WTC11 (cell line): ENCODE measurements around the gene GUCA2B. TPM values are rescaled to one million over a fixed set of nuclear protein-coding genes. Genes with fewer than 3 reads are reported as not detected.

Experiments used
- ATAC-seq: fragments of 200-7000 bp; cut with Tn5 transposase; 2 replicates; pipeline ENCODE4 v1.10.0; 2021; ENCODE audit warnings: mild to moderate bottlenecking, moderate library complexity
- Bru-seq: library from RNA; stranded (reverse); fragments of 400-500 nt; gene quantifications from one replicate; lab custom pipeline; 2021; lab: Mats Ljungman, UMichigan
- CTCF ChIA-PET: fragments of 300-600 bp; sonication (Branson Sonifier 250); formaldehyde crosslinking; loops from one replicate; lab custom pipeline; 2021; ENCODE audit warnings: antibody characterized with exemption; lab: Charles Lee
- POLR2A ChIA-PET: fragments of 350-600 bp; sonication (Branson Sonifier 250); formaldehyde crosslinking; loops from one replicate; lab custom pipeline; 2021; ENCODE audit warnings: antibody characterized with exemption; lab: Charles Lee
- DNase-seq: peaks from one replicate; pipeline ENCODE4 v3.0.0; 2021; ENCODE audit warnings: low spot score
- H3K27ac Mint-ChIP-seq: 2 replicates; pipeline ENCODE4 v1.8.0; 2021; ENCODE audit warnings: mixed read lengths
- H3K27me3 Mint-ChIP-seq: 2 replicates; pipeline ENCODE4 v1.8.0; 2021; ENCODE audit warnings: low read depth, mild to moderate bottlenecking, moderate library complexity, mixed read lengths
- H3K36me3 Mint-ChIP-seq: 2 replicates; pipeline ENCODE4 v1.8.0; 2021; ENCODE audit warnings: mixed read lengths
- H3K4me1 Mint-ChIP-seq: 2 replicates; pipeline ENCODE4 v1.8.0; 2022; ENCODE audit warnings: mixed read lengths
- H3K4me3 Mint-ChIP-seq: 2 replicates; pipeline ENCODE4 v1.8.0; 2021; ENCODE audit warnings: mild to moderate bottlenecking, moderate library complexity, mixed read lengths
- H3K9me3 Mint-ChIP-seq: 2 replicates; pipeline ENCODE4 v1.8.0; 2021; ENCODE audit warnings: mixed read lengths
- ATF3 ChIP-seq: sonication (generic); formaldehyde crosslinking; conservative IDR thresholded peaks from 2 replicates; pipeline ENCODE4 v1.8.1; 2022; ENCODE audit warnings: mild to moderate bottlenecking, missing genetic modification reagents
- CBFB ChIP-seq: sonication (generic); formaldehyde crosslinking; IDR thresholded peaks from 2 replicates; pipeline ENCODE4 v1.8.1; 2022; ENCODE audit warnings: mild to moderate bottlenecking, low read depth, missing genetic modification reagents
- CREB1 ChIP-seq: sonication (generic); formaldehyde crosslinking; IDR thresholded peaks from 2 replicates; pipeline ENCODE4 v1.8.0; 2023; ENCODE audit warnings: mild to moderate bottlenecking, missing genetic modification reagents
- E2F1 ChIP-seq: sonication (generic); formaldehyde crosslinking; IDR thresholded peaks from 2 replicates; pipeline ENCODE4 v1.8.0; 2022; ENCODE audit warnings: mild to moderate bottlenecking, missing genetic modification reagents
- EMX1 ChIP-seq: fragments of 250-450 bp; sonication (Bioruptor Pico); IDR thresholded peaks from 2 replicates; pipeline ENCODE4 v1.8.0; 2021; ENCODE audit warnings: mild to moderate bottlenecking
- FOXJ3 ChIP-seq: sonication (generic); formaldehyde crosslinking; IDR thresholded peaks from 2 replicates; pipeline ENCODE4 v1.9.0; 2021; ENCODE audit warnings: missing genetic modification reagents, mild to moderate bottlenecking, borderline replicate concordance
- FOXP1 ChIP-seq: sonication (generic); formaldehyde crosslinking; IDR thresholded peaks from 2 replicates; pipeline ENCODE4 v1.8.0; 2022; ENCODE audit warnings: missing genetic modification reagents, mild to moderate bottlenecking, moderate library complexity, borderline replicate concordance
- FOXP4 ChIP-seq: sonication (generic); formaldehyde crosslinking; IDR thresholded peaks from 2 replicates; pipeline ENCODE4 v1.8.0; 2022; ENCODE audit warnings: mild to moderate bottlenecking, missing genetic modification reagents
- IRF1 ChIP-seq: sonication (generic); formaldehyde crosslinking; IDR thresholded peaks from 2 replicates; pipeline ENCODE4 v1.8.0; 2023; ENCODE audit warnings: missing genetic modification reagents
- IRF2 ChIP-seq: sonication (generic); formaldehyde crosslinking; IDR thresholded peaks from 2 replicates; pipeline ENCODE4 v1.8.0; 2022; ENCODE audit warnings: low read depth, missing genetic modification reagents, borderline replicate concordance
- KAT7 ChIP-seq: sonication (generic); formaldehyde crosslinking; IDR thresholded peaks from 2 replicates; pipeline ENCODE4 v1.8.1; 2023; ENCODE audit warnings: missing genetic modification reagents, mild to moderate bottlenecking, borderline replicate concordance
- MLX ChIP-seq: sonication (generic); formaldehyde crosslinking; IDR thresholded peaks from 2 replicates; pipeline ENCODE4 v1.8.1; 2023; ENCODE audit warnings: mild to moderate bottlenecking, missing genetic modification reagents, moderate library complexity
- MXD4 ChIP-seq: fragments of 250-450 bp; sonication (Bioruptor Pico); IDR thresholded peaks from 2 replicates; pipeline ENCODE4 v1.8.0; 2021; ENCODE audit warnings: mild to moderate bottlenecking, moderate library complexity, borderline replicate concordance
- MYBL2 ChIP-seq: sonication (generic); formaldehyde crosslinking; IDR thresholded peaks from 2 replicates; pipeline ENCODE4 v1.8.1; 2023; ENCODE audit warnings: mild to moderate bottlenecking, moderate library complexity, missing genetic modification reagents
- NR1H2 ChIP-seq: sonication (generic); formaldehyde crosslinking; IDR thresholded peaks from 2 replicates; pipeline ENCODE4 v1.9.0; 2021; ENCODE audit warnings: mild to moderate bottlenecking, moderate library complexity, missing genetic modification reagents
- PRDM15 ChIP-seq: sonication (generic); formaldehyde crosslinking; IDR thresholded peaks from 2 replicates; pipeline ENCODE4 v1.8.0; 2022; ENCODE audit warnings: missing genetic modification reagents
- RORB ChIP-seq: fragments of 250-450 bp; sonication (Bioruptor Pico); IDR thresholded peaks from 2 replicates; pipeline ENCODE4 v1.9.0; 2021; ENCODE audit warnings: mild to moderate bottlenecking
- SMAD3 ChIP-seq: sonication (generic); formaldehyde crosslinking; IDR thresholded peaks from 2 replicates; pipeline ENCODE4 v1.8.0; 2022; ENCODE audit warnings: missing genetic modification reagents, mild to moderate bottlenecking, borderline replicate concordance
- TP53 ChIP-seq: sonication (generic); formaldehyde crosslinking; IDR thresholded peaks from 2 replicates; pipeline ENCODE4 v1.8.1; 2023; ENCODE audit warnings: mild to moderate bottlenecking, missing genetic modification reagents
- ZBTB21 ChIP-seq: sonication (generic); formaldehyde crosslinking; IDR thresholded peaks from 2 replicates; pipeline ENCODE4 v1.8.1; 2023; ENCODE audit warnings: mild to moderate bottlenecking, missing genetic modification reagents, borderline replicate concordance
- ZBTB43 ChIP-seq: sonication (generic); formaldehyde crosslinking; IDR thresholded peaks from 2 replicates; pipeline ENCODE4 v1.8.1; 2023; ENCODE audit warnings: mild to moderate bottlenecking, missing genetic modification reagents
- ZNF121 ChIP-seq: sonication (generic); formaldehyde crosslinking; IDR thresholded peaks from 2 replicates; pipeline ENCODE4 v1.8.0; 2023; ENCODE audit warnings: missing genetic modification reagents
- ZNF425 ChIP-seq: fragments of 250-450 bp; sonication (Bioruptor Pico); conservative IDR thresholded peaks from 2 replicates; pipeline ENCODE4 v1.9.0; 2021; ENCODE audit warnings: mild to moderate bottlenecking
- ZNF671 ChIP-seq: fragments of 250-450 bp; sonication (Bioruptor Pico); IDR thresholded peaks from 2 replicates; pipeline ENCODE4 v1.8.0; 2021; ENCODE audit warnings: mild to moderate bottlenecking
- long read RNA-seq, 3 experiments: library from RNA in 1 of 3; library from capped mRNA in 1 of 3; library from polyadenylated mRNA in 1 of 3; unstranded in 2 of 3; stranded (forward) in 1 of 3; transcript quantifications; one replicate each; pipeline ENCODE4 v2.0.0, GENCODE V29; 2021
- total RNA-seq: library from RNA; stranded (reverse); gene quantifications from 3 replicates; pipeline ENCODE4 v1.2.3, GENCODE V29; 2021

The GUCA2B gene
- total RNA-seq (not detected in 3 replicates), Bru-seq, nascent RNA (not detected)
- long read RNA-seq, experiment 1, result 0 reads
- long read RNA-seq, experiment 2, result 0 reads
- long read RNA-seq, experiment 3, result 0 reads

GRCh38 chr1:42152907-42153600 lies at the start of gene GUCA2B:
Gene GUCA2B, plus strand, starts transcription at chr1:42153410. Its CDS starts 41 bp downstream, at chr1:42153451.
- Mint-ChIP-seq H3K4me3 (no peak within 1 kb of the TSS), H3K4me1 (no peaks in the 10 kb centered on the region), H3K27me3 (no peaks in the 10 kb centered on the region)
- TF ChIP-seq ZBTB21 (CRISPR knock-in tag), result no peak
- no peak for TF ChIP-seq ZBTB43
- no peak for TF ChIP-seq TP53 (CRISPR knock-in tag)
- TF ChIP-seq E2F1, result no peak
- no peak for TF ChIP-seq ZNF671 (CRISPR knock-in tag)
- no peak for TF ChIP-seq FOXP4 (CRISPR knock-in tag)
- TF ChIP-seq ATF3 (CRISPR knock-in tag), result no peak
- TF ChIP-seq PRDM15 (CRISPR knock-in tag), result no peak
- no peak for TF ChIP-seq MYBL2
- no peak for TF ChIP-seq FOXJ3 (CRISPR knock-in tag)
- TF ChIP-seq SMAD3 (CRISPR knock-in tag), result no peak
- TF ChIP-seq MXD4, result no peak
- TF ChIP-seq CBFB (CRISPR knock-in tag), result no peak
- no peak for TF ChIP-seq RORB (CRISPR knock-in tag)
- no peak for TF ChIP-seq EMX1
- no peak for TF ChIP-seq FOXP1
- TF ChIP-seq, all 79 proteins: peak for 0
- CTCF ChIA-PET, result no interaction called here
- Mint-ChIP-seq H3K36me3 (no peaks in the 10 kb centered on the region), H3K9me3 (no peaks in the 10 kb centered on the region; the same call in 1 of the 2 replicates), H3K27ac (no peak within 1 kb of the TSS)
- POLR2A ChIA-PET, result no interaction called here
- no peak for ATAC-seq
- no peak for DNase-seq

GRCh38 chr1:42105025-42105424 lies 48.2 kb upstream of the GUCA2B start:
- CTCF ChIA-PET, result no interaction called here
- POLR2A ChIA-PET, result no interaction called here
- TF ChIP-seq IRF2 (no peak), IRF1 (CRISPR knock-in tag) (no peak), KAT7 (no peak), ZNF671 (CRISPR knock-in tag) (no peak), ZNF425 (CRISPR knock-in tag) (no peak), MLX (CRISPR knock-in tag) (no peak), CREB1 (CRISPR knock-in tag) (no peak), ZNF121 (no peak), NR1H2 (no peak)

More at GRCh38 chr1:42105025-42105424, 48.2 kb upstream of the GUCA2B start:
- Mint-ChIP-seq H3K4me3 (no peak overlapping the region), H3K4me1 (no peaks in the 10 kb centered on the region), H3K36me3 (no peaks in the 10 kb centered on the region), H3K9me3 (peaks cover 28% of the 10 kb centered on the region), H3K27me3 (no peaks in the 10 kb centered on the region), H3K27ac (no peak overlapping the region)
- DNase-seq, result no peak
- no peak for ATAC-seq
